Lower lobe of right lung (tissue), 2 donors: Measurements from ENCODE around the gene IL1RAP. TPM values are rescaled to one million over a fixed set of nuclear protein-coding genes. Genes with fewer than 3 reads are reported as not detected.

Source experiments
- ATAC-seq, 2 donors: fragments of 200-7000 bp; cut with Tn5 transposase; one replicate each; pipeline ENCODE4 v1.9.1; 2020 to 2022; ENCODE audit warnings: mild to moderate bottlenecking in 2 of 2, moderate library complexity in 2 of 2
- DNase-seq: peaks from one replicate; pipeline ENCODE4 v3.0.0-alpha.2; 2020
- H3K27ac ChIP-seq: fragments of 200-600 bp; one replicate; pipeline ENCODE4 v1.8.0; 2022
- H3K27me3 ChIP-seq: fragments of 200-600 bp; one replicate; pipeline ENCODE4 v1.8.0; 2022; ENCODE audit warnings: low read depth
- H3K36me3 ChIP-seq: fragments of 200-600 bp; one replicate; pipeline ENCODE4 v1.8.0; 2022; ENCODE audit warnings: mild to moderate bottlenecking
- H3K4me1 ChIP-seq: fragments of 200-600 bp; one replicate; pipeline ENCODE4 v1.8.0; 2022
- H3K4me3 ChIP-seq: fragments of 200-600 bp; one replicate; pipeline ENCODE4 v1.8.0; 2022; ENCODE audit warnings: mild to moderate bottlenecking
- H3K9me3 ChIP-seq: fragments of 200-600 bp; one replicate; pipeline ENCODE4 v1.8.0; 2022
- CTCF ChIP-seq: fragments of 200-600 bp; IDR thresholded peaks from one replicate; pipeline ENCODE4 v1.8.0; 2022; ENCODE audit warnings: antibody characterized with exemption, mild to moderate bottlenecking
- intact Hi-C: fragments of 100-400 bp; cut with DNase I; formaldehyde crosslinking; loops from one replicate; pipeline ENCODE4 v1.11.0; 2022
- total RNA-seq: library from RNA; stranded (reverse); fragmentation: NEBNext Ultra II Directional; extraction: Animal tissue kit (Norgen Biotek cat#: 25700); gene quantifications from one replicate; pipeline ENCODE4 v1.2.1, GENCODE V29; 2021
- donor health status: DM: no; HTN: yes; CAD: no; lungs with severe emphysema.

IL1RAP gene
- total RNA-seq, 1 donor from 2014 or later: 26.8 TPM

DNA sequence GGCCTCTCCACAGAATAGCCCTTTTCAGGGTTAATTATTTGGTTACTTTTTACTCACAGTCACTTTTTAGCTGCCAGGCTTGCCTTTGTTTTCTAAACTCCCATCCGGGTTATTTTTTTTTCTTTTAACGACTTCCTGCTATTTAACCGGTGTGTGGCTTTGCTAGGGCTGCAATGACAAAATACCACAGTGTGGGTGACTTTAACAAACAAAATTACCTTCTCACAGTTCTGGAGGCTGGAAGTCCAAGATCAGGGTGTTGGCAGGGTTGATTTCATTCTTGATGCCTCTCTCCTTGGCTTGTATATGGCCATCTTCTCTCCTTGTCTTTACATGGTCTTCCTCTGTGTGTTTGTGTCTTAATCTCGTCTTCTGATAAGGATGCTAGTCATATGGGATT is 91.5 kb downstream of the IL1RAP start:
- Histone ChIP-seq H3K36me3 (peaks cover 5% of the 10 kb centered on the region), H3K4me3 (no peak overlapping the region), H3K4me1 (no peaks in the 10 kb centered on the region), H3K27me3 (no peaks in the 10 kb centered on the region), H3K27ac (no peak overlapping the region), H3K9me3 (no peaks in the 10 kb centered on the region)
- no peak for TF ChIP-seq CTCF
- no peak for DNase-seq
- ATAC-seq: no peak
- intact Hi-C loops: no loop called here

- Histone ChIP-seq H3K36me3 (peaks cover 5% of the 10 kb centered on the region), H3K27me3 (no peaks in the 10 kb centered on the region), H3K4me3 (no peak overlapping the region), H3K4me1 (no peaks in the 10 kb centered on the region), H3K9me3 (no peaks in the 10 kb centered on the region), H3K27ac (no peak overlapping the region)
- intact Hi-C loops: no loop called here
- ATAC-seq (no peak), DNase-seq (no peak)
- TF ChIP-seq CTCF: no peak
Observed at GRCh38 chr3:190606596-190606995, 92.7 kb downstream of the IL1RAP start.

DNA sequence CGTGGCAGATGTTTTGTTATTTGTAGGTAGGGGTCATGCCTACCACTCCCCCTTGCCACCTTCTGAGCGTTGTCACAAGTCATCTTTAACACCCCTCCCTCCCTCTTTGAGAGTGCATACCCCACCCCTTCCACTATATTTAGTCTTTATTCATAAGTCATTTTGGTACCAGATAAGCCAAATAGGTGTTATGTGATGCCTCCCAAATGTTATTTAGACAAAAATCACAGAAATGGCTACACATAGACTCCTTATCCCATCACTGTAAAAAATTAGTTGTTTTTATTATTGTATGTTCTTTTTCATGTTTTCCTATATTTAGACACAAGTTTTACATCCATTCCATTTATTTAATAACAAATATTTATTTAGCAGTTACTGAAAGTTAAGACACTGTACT is 93.1 kb downstream of the IL1RAP start:
- H3K4me3 ChIP-seq: no peak overlapping the region
- ATAC-seq: no peak
- no peak for DNase-seq
- H3K4me1 ChIP-seq: no peaks in the 10 kb centered on the region
- no peaks in the 10 kb centered on the region for H3K9me3 ChIP-seq
- TF ChIP-seq CTCF: no peak
- H3K36me3 ChIP-seq: peaks cover 5% of the 10 kb centered on the region
- no peaks in the 10 kb centered on the region for H3K27me3 ChIP-seq
- no peak overlapping the region for H3K27ac ChIP-seq
- intact Hi-C loops: no loop called here

GRCh38 chr3:190608850-190609589 is 95.1 kb downstream of the IL1RAP start:
- Histone ChIP-seq H3K4me3 (no peak overlapping the region), H3K4me1 (no peaks in the 10 kb centered on the region), H3K27me3 (no peaks in the 10 kb centered on the region), H3K27ac (no peak overlapping the region), H3K9me3 (no peaks in the 10 kb centered on the region), H3K36me3 (peaks cover 5% of the 10 kb centered on the region)
- DNase-seq: no peak
- no peak for TF ChIP-seq CTCF
- peak in 1 of 2 donors; percentile 41 for ATAC-seq
- intact Hi-C loops: no loop called here

DNA sequence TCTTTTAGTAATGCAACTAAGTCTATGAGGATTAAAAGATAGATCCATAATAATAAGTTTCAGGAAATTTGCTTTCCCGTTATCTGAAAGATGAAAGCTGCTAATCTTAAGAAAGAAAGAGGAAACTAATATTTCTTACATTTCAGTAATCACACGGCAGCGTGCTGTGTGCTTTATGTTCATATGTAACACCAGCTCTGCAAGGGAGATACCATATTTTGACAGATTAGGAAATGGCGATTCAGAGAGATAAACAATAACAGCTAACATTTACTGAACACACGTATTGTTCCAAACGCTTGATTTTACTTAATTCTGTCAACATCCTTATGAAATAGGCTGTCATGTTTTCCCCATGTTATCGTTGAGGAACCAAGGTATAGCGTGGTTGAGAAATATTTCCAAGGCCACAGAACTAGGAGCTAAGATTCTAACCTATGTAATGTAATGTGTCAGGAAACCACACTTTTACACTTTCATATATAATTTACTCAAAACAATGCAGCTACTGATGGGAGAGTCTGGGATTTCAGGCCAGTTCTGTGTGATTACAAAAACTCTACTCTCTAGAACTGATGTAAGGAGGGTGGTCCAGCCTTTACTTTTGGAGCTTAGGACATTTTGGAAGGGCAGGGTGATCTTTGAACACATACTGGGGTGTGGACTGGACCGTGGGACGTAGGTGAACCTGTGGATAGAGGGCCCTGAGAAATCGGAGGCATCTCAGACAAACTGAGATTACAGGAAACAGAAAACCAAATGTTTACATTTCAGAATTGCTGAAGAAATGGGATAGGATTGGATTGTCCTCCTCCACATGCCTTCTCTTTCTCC is 100.6 kb downstream of the IL1RAP start:
- TF ChIP-seq CTCF: no peak
- no peaks in the 10 kb centered on the region for H3K9me3 ChIP-seq
- intact Hi-C loops: no loop called here
- DNase-seq: no peak
- H3K27me3 ChIP-seq: no peaks in the 10 kb centered on the region
- no peak overlapping the region for H3K4me3 ChIP-seq
- ATAC-seq: no peak
- H3K4me1 ChIP-seq: peaks cover 21% of the 10 kb centered on the region
- no peaks in the 10 kb centered on the region for H3K36me3 ChIP-seq
- no peak overlapping the region for H3K27ac ChIP-seq
